ENCODE results near the gene C1QL3. TPM values are rescaled to one million over a fixed set of nuclear protein-coding genes. Genes with fewer than 3 reads are reported as not detected.

The C1QL3 gene
- total RNA-seq = 10 to 100 TPM in 1 of 2 donors, 1 to 10 TPM in 1; 1.9 to 11.8 TPM
- polyA plus RNA-seq (ENCODE audit: insufficient read length in 2 of 2) = 1 to 10 TPM; 6.2 to 6.3 TPM
- long read RNA-seq, donor 1, partial matches to known transcripts = 0 of 3 reads
- long read RNA-seq, donor 1, other reads (novel, unspliced or antisense) = 0 of 3 reads
- long read RNA-seq, donor 2, partial matches to known transcripts = 0 of 1 reads
- long read RNA-seq, donor 2, other reads (novel, unspliced or antisense) = 0 of 1 reads
- long read RNA-seq, donor 3, partial matches to known transcripts = 0 of 3 reads
- long read RNA-seq, donor 3, other reads (novel, unspliced or antisense) = 0 of 3 reads
- long read RNA-seq, donor 4 = 0 reads

DNA sequence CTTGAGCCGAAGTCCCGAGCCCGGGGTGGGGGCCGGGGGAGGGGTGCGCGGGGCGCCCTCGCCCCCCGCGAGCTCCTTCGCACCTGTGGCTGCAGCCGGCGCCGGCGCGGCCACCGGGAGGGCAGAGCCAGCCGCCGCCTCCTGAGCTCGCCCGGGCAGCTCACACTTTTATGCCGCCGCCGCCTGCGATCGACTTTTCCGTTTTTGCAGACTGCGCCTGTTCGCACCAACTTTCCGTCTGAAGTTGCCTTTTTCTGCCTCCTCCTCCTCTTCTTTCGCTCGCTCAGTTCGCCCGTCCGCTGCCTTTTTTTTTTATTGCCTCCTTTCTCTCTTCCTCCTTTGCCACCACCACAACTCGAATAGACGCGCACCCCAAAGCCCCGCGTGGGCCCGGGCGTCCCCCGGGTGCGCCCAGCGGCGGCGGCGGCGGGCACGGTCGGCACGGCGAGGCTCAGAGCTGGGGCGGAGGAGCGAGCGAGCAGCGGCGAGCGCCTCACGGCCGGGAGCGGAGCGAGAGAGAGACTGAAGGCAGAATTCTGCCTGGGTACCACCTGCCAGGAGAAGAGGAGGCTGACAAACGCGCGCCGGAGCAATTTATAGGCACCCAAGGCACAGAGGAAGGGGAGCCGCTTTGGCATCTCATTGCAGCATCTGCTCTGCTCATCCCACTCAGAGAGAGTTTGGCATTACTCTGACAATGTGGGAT, at the start of gene C1QL3:
TSS of gene C1QL3 (minus strand) at position 569 of the 706 bp plus-strand sequence. CDS start 814 bp downstream, outside the sequence.
- 0% methylated on average over 67 of the region's 68 CpGs for WGBS (ENCODE audit: insufficient coverage)
- peak in 3 of 6 donors; percentile 12 to 88 (median 73) for DNase-seq (ENCODE audit: low read depth in 4 of 6, low spot score in 6 of 6)
- H3K4me1 ChIP-seq (ENCODE audit: control insufficient read depth, insufficient read depth, low read length) = peaks cover 24% of the 10 kb centered on the region
- H3K9me3 ChIP-seq (ENCODE audit: control insufficient read depth, insufficient read depth, low read length) = no peaks in the 10 kb centered on the region
- no peaks in the 10 kb centered on the region for H3K36me3 ChIP-seq (ENCODE audit: control insufficient read depth, insufficient read depth, low read length)
- H3K4me3 ChIP-seq (ENCODE audit: low read depth, low read length) = peak within 1 kb of the TSS; percentile 22
- H3K27ac ChIP-seq (ENCODE audit: low read depth, low read length) = no peak within 1 kb of the TSS
- H3K27me3 ChIP-seq (ENCODE audit: control insufficient read depth, insufficient read depth, low read length) = peaks cover 51% of the 10 kb centered on the region

DNA sequence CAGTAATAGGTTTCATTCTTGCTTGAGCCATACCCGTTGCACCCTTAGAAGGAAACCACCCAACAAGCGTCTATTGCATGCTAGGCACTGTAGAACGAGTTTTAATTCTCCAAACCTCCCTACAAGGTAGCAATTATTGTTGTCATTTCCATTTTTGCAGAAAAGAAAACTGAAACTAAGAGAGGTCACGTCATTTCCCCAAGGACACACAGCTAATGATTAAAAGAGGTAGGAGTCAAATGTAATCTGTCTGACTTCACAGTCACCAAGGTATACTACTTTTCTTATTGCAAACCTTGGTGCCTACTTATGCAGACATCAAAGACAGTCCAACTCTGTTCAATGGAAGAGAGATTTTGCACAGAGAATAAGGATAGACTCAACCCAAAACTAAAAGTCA, 49.1 kb upstream of the C1QL3 start:
- WGBS (ENCODE audit: insufficient coverage) = 100% methylated on average over 1 of the region's 4 CpGs
- H3K4me1 ChIP-seq (ENCODE audit: control insufficient read depth, insufficient read depth, low read length) = no peaks in the 10 kb centered on the region
- H3K9me3 ChIP-seq (ENCODE audit: control insufficient read depth, insufficient read depth, low read length) = no peaks in the 10 kb centered on the region
- H3K27me3 ChIP-seq (ENCODE audit: control insufficient read depth, insufficient read depth, low read length) = no peaks in the 10 kb centered on the region
- H3K4me3 ChIP-seq (ENCODE audit: low read depth, low read length) = no peak overlapping the region
- no peak overlapping the region for H3K27ac ChIP-seq (ENCODE audit: low read depth, low read length)
- H3K36me3 ChIP-seq (ENCODE audit: control insufficient read depth, insufficient read depth, low read length) = no peaks in the 10 kb centered on the region
- DNase-seq (ENCODE audit: low read depth in 4 of 6, low spot score in 6 of 6) = no peak

GRCh38 chr10:16566202-16566805, 44.6 kb upstream of the C1QL3 start:
- H3K4me3 ChIP-seq (ENCODE audit: low read depth, low read length) = no peak overlapping the region
- no peaks in the 10 kb centered on the region for H3K27me3 ChIP-seq (ENCODE audit: control insufficient read depth, insufficient read depth, low read length)
- no peaks in the 10 kb centered on the region for H3K4me1 ChIP-seq (ENCODE audit: control insufficient read depth, insufficient read depth, low read length)
- H3K9me3 ChIP-seq (ENCODE audit: control insufficient read depth, insufficient read depth, low read length) = no peaks in the 10 kb centered on the region
- DNase-seq (ENCODE audit: low read depth in 4 of 6, low spot score in 6 of 6) = no peak
- no peak overlapping the region for H3K27ac ChIP-seq (ENCODE audit: low read depth, low read length)
- WGBS (ENCODE audit: insufficient coverage) = 64% methylated on average over 5 of the region's 7 CpGs
- H3K36me3 ChIP-seq (ENCODE audit: control insufficient read depth, insufficient read depth, low read length) = no peaks in the 10 kb centered on the region

DNA sequence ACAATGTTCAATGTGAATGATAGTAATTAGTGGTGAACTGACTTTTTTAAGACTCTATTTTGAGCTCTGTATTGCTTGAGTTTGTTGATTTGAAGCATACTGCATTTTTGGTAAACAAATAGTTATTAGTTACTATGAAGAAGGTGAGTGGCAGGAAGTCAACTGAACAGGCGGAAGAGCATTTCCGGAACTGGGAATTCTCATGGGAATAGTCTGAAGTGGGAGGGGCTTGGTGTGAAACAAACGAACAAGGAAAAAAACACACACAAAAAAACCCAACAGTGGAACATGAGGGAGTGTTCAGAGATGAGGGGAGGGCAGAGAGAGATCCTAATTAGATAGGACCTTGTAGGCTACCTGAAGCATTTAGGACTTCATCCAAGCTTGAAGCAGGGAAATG, 43.9 kb upstream of the C1QL3 start:
- no peaks in the 10 kb centered on the region for H3K9me3 ChIP-seq (ENCODE audit: control insufficient read depth, insufficient read depth, low read length)
- H3K4me1 ChIP-seq (ENCODE audit: control insufficient read depth, insufficient read depth, low read length) = no peaks in the 10 kb centered on the region
- H3K36me3 ChIP-seq (ENCODE audit: control insufficient read depth, insufficient read depth, low read length) = no peaks in the 10 kb centered on the region
- no peak for DNase-seq (ENCODE audit: low read depth in 4 of 6, low spot score in 6 of 6)
- no peak overlapping the region for H3K4me3 ChIP-seq (ENCODE audit: low read depth, low read length)
- H3K27me3 ChIP-seq (ENCODE audit: control insufficient read depth, insufficient read depth, low read length) = no peaks in the 10 kb centered on the region
- no CpG with 5 or more reads among the region's 3 CpGs for WGBS (ENCODE audit: insufficient coverage)
- H3K27ac ChIP-seq (ENCODE audit: low read depth, low read length) = no peak overlapping the region

GRCh38 chr10:16562891-16563290, 41.2 kb upstream of the C1QL3 start:
- no peak overlapping the region for H3K4me3 ChIP-seq (ENCODE audit: low read depth, low read length)
- no peaks in the 10 kb centered on the region for H3K36me3 ChIP-seq (ENCODE audit: control insufficient read depth, insufficient read depth, low read length)
- H3K9me3 ChIP-seq (ENCODE audit: control insufficient read depth, insufficient read depth, low read length) = no peaks in the 10 kb centered on the region
- no peaks in the 10 kb centered on the region for H3K4me1 ChIP-seq (ENCODE audit: control insufficient read depth, insufficient read depth, low read length)
- 78% methylated on average over 1 of the region's 6 CpGs for WGBS (ENCODE audit: insufficient coverage)
- DNase-seq (ENCODE audit: low read depth in 4 of 6, low spot score in 6 of 6) = no peak
- no peak overlapping the region for H3K27ac ChIP-seq (ENCODE audit: low read depth, low read length)
- no peaks in the 10 kb centered on the region for H3K27me3 ChIP-seq (ENCODE audit: control insufficient read depth, insufficient read depth, low read length)

DNA sequence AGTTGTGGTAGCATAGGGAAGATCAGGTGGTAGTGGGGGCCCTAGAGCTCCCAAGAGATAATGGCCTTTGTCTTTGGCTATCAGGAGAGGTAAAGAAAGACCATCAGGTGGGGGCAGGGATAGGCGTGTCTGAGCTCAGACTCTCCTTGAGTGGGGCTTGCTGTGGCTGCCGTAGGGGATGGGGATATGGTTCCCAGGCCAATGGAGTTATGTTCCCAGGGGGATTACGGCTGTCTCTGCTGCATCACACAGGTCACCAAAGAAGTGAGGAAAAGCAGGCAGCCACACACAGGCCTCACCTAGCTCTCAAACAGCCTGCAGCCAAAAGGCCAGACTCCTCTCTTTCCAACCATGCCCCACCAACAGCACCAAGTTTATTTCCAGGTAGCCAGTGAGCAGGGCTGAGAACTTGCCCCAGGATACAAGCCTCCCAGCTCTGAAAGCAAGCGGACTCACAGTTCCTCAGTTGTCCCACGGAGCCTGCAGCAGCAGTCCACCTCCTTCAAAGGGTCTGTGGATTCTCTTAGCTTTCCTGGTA, 37.6 kb upstream of the C1QL3 start:
- Histone ChIP-seq H3K36me3 (ENCODE audit: control insufficient read depth, insufficient read depth, low read length) (no peaks in the 10 kb centered on the region), H3K27ac (ENCODE audit: low read depth, low read length) (no peak overlapping the region), H3K9me3 (ENCODE audit: control insufficient read depth, insufficient read depth, low read length) (no peaks in the 10 kb centered on the region), H3K27me3 (ENCODE audit: control insufficient read depth, insufficient read depth, low read length) (no peaks in the 10 kb centered on the region), H3K4me1 (ENCODE audit: control insufficient read depth, insufficient read depth, low read length) (no peaks in the 10 kb centered on the region), H3K4me3 (ENCODE audit: low read depth, low read length) (no peak overlapping the region)
- 91% methylated on average over 5 of the region's 5 CpGs for WGBS (ENCODE audit: insufficient coverage)
- DNase-seq (ENCODE audit: low read depth in 4 of 6, low spot score in 6 of 6) = no peak

DNA sequence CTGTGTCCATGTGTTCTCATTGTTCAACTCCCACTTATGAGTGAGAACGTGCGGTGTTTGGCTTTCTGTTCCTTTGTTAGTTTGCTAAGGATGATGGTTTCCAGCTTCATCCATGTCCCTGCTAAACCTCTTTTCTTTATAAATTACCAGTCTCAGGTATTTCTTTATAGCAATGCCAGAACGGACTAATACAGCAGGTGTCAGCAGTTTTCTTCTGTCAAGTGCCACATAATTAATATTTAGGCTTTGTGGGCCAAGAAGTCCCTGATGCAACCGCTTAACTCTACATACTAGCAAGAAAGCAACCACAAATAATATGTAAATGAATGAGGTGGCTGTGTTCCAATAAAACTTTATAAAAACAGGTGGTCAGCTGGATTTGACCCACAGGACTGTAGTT, 26.3 kb upstream of the C1QL3 start:
- no peaks in the 10 kb centered on the region for H3K4me1 ChIP-seq (ENCODE audit: control insufficient read depth, insufficient read depth, low read length)
- H3K27ac ChIP-seq (ENCODE audit: low read depth, low read length) = no peak overlapping the region
- no peak for DNase-seq (ENCODE audit: low read depth in 4 of 6, low spot score in 6 of 6)
- H3K27me3 ChIP-seq (ENCODE audit: control insufficient read depth, insufficient read depth, low read length) = no peaks in the 10 kb centered on the region
- H3K9me3 ChIP-seq (ENCODE audit: control insufficient read depth, insufficient read depth, low read length) = no peaks in the 10 kb centered on the region
- WGBS (ENCODE audit: insufficient coverage) = no CpG with 5 or more reads among the region's 4 CpGs
- no peaks in the 10 kb centered on the region for H3K36me3 ChIP-seq (ENCODE audit: control insufficient read depth, insufficient read depth, low read length)
- H3K4me3 ChIP-seq (ENCODE audit: low read depth, low read length) = no peak overlapping the region

GRCh38 chr10:16545116-16545736, 23.5 kb upstream of the C1QL3 start:
- no peaks in the 10 kb centered on the region for H3K4me1 ChIP-seq (ENCODE audit: control insufficient read depth, insufficient read depth, low read length)
- H3K36me3 ChIP-seq (ENCODE audit: control insufficient read depth, insufficient read depth, low read length) = no peaks in the 10 kb centered on the region
- DNase-seq (ENCODE audit: low read depth in 4 of 6, low spot score in 6 of 6) = peak in 2 of 6 donors; percentile 64 to 71
- no peak overlapping the region for H3K4me3 ChIP-seq (ENCODE audit: low read depth, low read length)
- no CpG with 5 or more reads among the region's 7 CpGs for WGBS (ENCODE audit: insufficient coverage)
- no peaks in the 10 kb centered on the region for H3K9me3 ChIP-seq (ENCODE audit: control insufficient read depth, insufficient read depth, low read length)
- H3K27ac ChIP-seq (ENCODE audit: low read depth, low read length) = no peak overlapping the region
- H3K27me3 ChIP-seq (ENCODE audit: control insufficient read depth, insufficient read depth, low read length) = no peaks in the 10 kb centered on the region

DNA sequence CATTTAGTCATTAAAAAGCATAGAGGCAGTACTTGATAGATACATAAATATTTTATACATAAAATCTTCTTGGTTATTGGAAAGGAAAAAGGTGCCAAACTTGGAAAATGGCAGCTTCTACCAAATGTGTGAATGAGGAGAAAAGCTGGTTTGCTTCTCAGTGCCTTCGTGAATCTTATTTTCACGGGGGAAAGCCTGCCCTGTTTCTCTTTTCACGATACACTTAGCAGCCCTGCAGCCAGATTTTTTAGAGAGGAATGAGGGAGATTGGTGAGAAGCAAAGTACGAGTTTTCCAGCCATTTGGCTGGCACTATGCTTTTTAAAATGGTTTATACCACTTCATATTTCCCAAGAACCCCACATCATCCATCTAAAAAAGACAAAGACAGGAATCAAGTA, 22.9 kb upstream of the C1QL3 start:
- DNase-seq (ENCODE audit: low read depth in 4 of 6, low spot score in 6 of 6) = peak in 1 of 6 donors; percentile 78
- Histone ChIP-seq H3K27ac (ENCODE audit: low read depth, low read length) (no peak overlapping the region), H3K4me3 (ENCODE audit: low read depth, low read length) (no peak overlapping the region), H3K36me3 (ENCODE audit: control insufficient read depth, insufficient read depth, low read length) (no peaks in the 10 kb centered on the region), H3K27me3 (ENCODE audit: control insufficient read depth, insufficient read depth, low read length) (no peaks in the 10 kb centered on the region), H3K9me3 (ENCODE audit: control insufficient read depth, insufficient read depth, low read length) (no peaks in the 10 kb centered on the region), H3K4me1 (ENCODE audit: control insufficient read depth, insufficient read depth, low read length) (no peaks in the 10 kb centered on the region)
- no CpG with 5 or more reads among the region's 4 CpGs for WGBS (ENCODE audit: insufficient coverage)

All from spinal cord (tissue), 10 donors.